ENCODE measurements around the gene USP1.

DNA sequence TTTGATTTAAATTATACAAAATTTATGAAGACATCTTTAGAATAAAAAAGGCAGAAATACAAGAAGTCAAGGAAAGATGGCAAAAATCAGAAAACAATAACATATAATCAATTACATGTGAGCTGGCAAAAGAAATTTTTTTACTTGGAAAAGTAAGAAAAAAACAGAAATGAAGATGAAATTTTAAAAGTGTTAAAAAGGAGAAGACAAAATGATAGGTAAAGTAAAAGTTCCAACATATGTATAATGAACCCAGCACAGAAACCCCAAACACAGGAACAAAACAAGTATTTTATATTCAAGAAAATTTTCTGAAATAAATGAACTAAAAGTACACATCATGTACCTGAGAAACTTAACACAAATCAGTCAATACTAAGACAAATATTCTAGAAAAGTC is 63.4 kb downstream of the USP1 start:
- TF ChIP-seq NR2F2 (IDR thresholded peaks at IDR 0.05) (no peak), EGR1 (IDR thresholded peaks at IDR 0.05; ENCODE audit: low read depth in 2 of 2) (no peak), YY1 (IDR thresholded peaks at IDR 0.05) (no peak), RAD21 (IDR thresholded peaks at IDR 0.05) (no peak), JUND (IDR thresholded peaks at IDR 0.05) (no peak), TAF1 (conservative IDR thresholded peaks at IDR 0.05) (no peak), SP1 (IDR thresholded peaks at IDR 0.05) (no peak), FOXA1 (IDR thresholded peaks at IDR 0.05) (no peak), RXRA (IDR thresholded peaks at IDR 0.05) (no peak)
- TF ChIP-seq, protein P1, sequence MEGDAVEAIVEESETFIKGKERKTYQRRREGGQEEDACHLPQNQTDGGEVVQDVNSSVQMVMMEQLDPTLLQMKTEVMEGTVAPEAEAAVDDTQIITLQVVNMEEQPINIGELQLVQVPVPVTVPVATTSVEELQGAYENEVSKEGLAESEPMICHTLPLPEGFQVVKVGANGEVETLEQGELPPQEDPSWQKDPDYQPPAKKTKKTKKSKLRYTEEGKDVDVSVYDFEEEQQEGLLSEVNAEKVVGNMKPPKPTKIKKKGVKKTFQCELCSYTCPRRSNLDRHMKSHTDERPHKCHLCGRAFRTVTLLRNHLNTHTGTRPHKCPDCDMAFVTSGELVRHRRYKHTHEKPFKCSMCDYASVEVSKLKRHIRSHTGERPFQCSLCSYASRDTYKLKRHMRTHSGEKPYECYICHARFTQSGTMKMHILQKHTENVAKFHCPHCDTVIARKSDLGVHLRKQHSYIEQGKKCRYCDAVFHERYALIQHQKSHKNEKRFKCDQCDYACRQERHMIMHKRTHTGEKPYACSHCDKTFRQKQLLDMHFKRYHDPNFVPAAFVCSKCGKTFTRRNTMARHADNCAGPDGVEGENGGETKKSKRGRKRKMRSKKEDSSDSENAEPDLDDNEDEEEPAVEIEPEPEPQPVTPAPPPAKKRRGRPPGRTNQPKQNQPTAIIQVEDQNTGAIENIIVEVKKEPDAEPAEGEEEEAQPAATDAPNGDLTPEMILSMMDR (IDR thresholded peaks at IDR 0.05; ENCODE audit: low read depth, low read length, missing input control) = no peak
- TF ChIP-seq, protein P2, sequence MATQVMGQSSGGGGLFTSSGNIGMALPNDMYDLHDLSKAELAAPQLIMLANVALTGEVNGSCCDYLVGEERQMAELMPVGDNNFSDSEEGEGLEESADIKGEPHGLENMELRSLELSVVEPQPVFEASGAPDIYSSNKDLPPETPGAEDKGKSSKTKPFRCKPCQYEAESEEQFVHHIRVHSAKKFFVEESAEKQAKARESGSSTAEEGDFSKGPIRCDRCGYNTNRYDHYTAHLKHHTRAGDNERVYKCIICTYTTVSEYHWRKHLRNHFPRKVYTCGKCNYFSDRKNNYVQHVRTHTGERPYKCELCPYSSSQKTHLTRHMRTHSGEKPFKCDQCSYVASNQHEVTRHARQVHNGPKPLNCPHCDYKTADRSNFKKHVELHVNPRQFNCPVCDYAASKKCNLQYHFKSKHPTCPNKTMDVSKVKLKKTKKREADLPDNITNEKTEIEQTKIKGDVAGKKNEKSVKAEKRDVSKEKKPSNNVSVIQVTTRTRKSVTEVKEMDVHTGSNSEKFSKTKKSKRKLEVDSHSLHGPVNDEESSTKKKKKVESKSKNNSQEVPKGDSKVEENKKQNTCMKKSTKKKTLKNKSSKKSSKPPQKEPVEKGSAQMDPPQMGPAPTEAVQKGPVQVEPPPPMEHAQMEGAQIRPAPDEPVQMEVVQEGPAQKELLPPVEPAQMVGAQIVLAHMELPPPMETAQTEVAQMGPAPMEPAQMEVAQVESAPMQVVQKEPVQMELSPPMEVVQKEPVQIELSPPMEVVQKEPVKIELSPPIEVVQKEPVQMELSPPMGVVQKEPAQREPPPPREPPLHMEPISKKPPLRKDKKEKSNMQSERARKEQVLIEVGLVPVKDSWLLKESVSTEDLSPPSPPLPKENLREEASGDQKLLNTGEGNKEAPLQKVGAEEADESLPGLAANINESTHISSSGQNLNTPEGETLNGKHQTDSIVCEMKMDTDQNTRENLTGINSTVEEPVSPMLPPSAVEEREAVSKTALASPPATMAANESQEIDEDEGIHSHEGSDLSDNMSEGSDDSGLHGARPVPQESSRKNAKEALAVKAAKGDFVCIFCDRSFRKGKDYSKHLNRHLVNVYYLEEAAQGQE (IDR thresholded peaks at IDR 0.05) = no peak
- TF ChIP-seq, protein P3, sequence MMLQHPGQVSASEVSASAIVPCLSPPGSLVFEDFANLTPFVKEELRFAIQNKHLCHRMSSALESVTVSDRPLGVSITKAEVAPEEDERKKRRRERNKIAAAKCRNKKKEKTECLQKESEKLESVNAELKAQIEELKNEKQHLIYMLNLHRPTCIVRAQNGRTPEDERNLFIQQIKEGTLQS (IDR thresholded peaks at IDR 0.05) = no peak
- TF ChIP-seq, protein P4, sequence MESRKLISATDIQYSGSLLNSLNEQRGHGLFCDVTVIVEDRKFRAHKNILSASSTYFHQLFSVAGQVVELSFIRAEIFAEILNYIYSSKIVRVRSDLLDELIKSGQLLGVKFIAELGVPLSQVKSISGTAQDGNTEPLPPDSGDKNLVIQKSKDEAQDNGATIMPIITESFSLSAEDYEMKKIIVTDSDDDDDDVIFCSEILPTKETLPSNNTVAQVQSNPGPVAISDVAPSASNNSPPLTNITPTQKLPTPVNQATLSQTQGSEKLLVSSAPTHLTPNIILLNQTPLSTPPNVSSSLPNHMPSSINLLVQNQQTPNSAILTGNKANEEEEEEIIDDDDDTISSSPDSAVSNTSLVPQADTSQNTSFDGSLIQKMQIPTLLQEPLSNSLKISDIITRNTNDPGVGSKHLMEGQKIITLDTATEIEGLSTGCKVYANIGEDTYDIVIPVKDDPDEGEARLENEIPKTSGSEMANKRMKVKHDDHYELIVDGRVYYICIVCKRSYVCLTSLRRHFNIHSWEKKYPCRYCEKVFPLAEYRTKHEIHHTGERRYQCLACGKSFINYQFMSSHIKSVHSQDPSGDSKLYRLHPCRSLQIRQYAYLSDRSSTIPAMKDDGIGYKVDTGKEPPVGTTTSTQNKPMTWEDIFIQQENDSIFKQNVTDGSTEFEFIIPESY (IDR thresholded peaks at IDR 0.05) = no peak
- TF ChIP-seq, protein P5, sequence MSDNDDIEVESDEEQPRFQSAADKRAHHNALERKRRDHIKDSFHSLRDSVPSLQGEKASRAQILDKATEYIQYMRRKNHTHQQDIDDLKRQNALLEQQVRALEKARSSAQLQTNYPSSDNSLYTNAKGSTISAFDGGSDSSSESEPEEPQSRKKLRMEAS (IDR thresholded peaks at IDR 0.05) = no peak
